LNCAP (cell line): ENCODE measurements around the gene MAPRE3.

Experiments used
- TF ChIP-seq, protein P1 (sequence below): fragments of 450-650 bp; IDR thresholded peaks from 2 replicates; pipeline ENCODE4 v1.5.1; 2017; ENCODE audit warnings: mild to moderate bottlenecking

MAPRE3 gene

DNA sequence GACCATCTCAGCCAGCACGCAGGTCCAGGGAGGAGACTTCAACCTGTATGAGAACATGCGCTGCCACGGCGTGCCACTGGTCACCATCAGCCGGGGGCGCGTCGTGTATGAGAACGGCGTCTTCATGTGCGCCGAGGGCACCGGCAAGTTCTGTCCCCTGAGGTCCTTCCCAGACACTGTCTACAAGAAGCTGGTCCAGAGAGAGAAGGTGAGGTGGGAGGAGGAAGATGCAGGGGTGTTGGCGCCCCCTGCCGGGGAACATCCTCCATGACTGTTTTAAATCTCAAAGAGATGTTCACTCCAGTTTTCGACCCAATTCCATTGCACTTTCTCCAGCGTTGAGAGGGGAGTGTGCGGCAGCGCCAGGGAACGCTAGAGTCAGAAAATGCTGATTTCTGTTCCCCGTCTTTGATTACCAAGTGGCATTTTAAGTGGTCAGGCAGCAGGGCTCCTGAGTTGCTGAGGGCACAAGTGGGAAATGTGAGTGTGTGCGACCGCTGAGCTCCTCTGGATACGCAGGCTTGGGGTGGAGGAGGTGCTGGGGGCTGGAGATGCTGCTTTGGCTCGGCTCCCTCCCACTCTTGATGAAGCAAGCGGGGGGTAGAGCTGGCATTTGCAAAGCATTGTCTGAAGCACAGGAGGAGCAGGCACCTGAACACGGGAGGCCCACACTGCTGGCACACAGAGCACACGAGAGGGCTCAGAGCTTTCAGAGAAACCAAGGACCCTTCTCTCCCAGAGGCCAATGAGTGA lies 27.7 kb upstream of the MAPRE3 start:
- TF ChIP-seq, protein P1, sequence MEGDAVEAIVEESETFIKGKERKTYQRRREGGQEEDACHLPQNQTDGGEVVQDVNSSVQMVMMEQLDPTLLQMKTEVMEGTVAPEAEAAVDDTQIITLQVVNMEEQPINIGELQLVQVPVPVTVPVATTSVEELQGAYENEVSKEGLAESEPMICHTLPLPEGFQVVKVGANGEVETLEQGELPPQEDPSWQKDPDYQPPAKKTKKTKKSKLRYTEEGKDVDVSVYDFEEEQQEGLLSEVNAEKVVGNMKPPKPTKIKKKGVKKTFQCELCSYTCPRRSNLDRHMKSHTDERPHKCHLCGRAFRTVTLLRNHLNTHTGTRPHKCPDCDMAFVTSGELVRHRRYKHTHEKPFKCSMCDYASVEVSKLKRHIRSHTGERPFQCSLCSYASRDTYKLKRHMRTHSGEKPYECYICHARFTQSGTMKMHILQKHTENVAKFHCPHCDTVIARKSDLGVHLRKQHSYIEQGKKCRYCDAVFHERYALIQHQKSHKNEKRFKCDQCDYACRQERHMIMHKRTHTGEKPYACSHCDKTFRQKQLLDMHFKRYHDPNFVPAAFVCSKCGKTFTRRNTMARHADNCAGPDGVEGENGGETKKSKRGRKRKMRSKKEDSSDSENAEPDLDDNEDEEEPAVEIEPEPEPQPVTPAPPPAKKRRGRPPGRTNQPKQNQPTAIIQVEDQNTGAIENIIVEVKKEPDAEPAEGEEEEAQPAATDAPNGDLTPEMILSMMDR, result peak; percentile 68

DNA sequence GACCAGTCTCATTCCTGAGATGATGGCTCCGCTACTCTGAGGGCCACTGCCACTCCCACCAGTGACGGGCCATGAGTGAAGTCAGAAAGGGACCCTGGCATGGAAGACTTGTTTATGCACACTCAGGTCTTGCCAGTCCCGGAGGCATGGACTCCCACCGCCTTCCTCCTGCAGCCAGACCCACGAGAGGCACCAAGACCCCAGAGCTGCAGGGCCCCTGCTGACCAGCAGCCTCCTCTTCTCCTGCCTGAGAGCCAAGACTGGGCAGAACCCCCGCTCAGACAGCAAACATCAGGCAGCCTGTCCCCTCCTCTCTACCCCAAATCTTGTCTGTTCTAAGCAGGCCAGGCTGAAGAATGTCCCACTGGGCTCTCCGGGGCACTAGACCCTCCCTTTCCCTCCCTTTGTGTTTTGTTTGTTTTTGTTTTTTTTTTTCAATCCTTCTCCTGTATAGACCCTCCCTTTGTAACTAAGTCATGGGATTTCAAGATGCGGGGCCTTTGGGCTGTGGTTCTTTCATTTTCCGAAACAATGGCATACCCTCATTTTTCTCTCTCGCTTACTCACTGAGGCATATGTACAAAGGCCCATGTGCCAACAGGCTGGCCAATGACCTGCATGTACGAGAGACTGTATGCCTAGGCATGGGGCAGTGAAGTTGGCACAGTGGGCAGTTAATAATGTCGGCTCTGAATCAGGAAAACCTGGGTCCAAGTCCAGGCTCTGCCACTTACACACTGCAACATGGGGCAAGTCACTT lies 24.3 kb upstream of the MAPRE3 start:
- TF ChIP-seq, protein P1, result no peak

DNA sequence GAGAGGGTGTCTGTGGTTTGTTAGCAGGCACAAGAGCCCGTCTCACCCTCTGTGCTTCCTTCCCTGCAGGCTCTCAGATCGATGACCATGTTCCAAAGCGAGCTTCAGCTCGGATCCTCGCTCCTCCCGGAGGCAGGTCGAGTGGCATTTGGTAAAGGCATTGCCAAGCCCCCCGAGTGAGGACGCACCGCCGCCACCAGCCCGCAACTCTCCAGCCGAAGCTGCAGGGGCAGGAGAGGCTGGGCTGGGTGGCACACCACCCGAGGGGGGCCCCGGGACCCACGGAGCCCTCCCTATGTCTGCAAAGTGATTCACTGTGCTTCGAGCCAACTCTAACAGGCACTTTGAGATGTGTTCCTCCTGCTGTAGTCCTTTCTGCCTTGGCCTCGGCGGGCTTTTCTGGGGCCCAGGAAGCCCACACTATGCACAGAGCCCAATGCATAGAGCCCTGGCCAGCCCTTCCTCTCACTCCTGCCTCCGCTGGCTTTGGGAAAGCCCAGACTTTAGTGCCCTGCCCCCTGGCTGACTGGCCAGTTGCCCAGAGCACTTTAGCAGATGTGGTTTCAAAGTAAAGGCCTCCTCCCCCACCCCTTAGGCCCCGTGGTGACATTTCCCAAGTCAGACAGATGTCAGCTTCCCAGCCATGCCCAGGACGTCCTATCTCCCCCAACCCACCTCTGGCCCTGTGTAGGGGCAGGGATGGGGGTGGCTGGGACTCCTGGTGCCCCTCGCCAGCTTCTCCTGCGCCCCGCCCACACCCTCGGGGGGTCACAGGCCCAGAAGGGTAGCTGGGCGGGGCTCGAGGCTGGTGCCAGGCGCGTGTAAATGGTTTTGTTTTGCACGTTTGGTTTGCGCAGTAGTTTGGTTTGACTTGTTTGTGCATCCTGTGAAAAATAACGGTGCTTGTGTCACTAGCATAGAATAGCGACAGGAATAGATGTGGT lies 23.3 kb upstream of the MAPRE3 start:
- TF ChIP-seq, protein P1, result no peak

DNA sequence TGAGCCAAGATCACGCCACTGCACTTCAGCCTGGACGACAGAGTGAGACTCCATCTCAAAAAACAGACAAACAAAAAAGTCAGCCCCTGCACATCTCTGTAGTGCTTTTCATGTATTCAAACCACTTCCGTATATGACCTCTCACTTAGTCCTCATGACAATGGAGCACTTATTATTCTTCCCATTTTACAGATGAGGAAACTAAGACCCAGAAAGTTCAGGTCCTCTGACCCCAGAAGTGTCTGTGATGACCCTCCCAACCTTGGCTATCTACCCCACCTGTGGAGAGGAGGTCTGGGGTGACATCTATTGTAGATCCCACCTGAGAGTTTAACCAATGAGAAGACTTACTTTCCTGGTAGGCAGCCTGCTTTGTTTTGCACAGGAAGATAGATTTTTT lies 21.6 kb upstream of the MAPRE3 start:
- TF ChIP-seq, protein P1, result no peak

DNA sequence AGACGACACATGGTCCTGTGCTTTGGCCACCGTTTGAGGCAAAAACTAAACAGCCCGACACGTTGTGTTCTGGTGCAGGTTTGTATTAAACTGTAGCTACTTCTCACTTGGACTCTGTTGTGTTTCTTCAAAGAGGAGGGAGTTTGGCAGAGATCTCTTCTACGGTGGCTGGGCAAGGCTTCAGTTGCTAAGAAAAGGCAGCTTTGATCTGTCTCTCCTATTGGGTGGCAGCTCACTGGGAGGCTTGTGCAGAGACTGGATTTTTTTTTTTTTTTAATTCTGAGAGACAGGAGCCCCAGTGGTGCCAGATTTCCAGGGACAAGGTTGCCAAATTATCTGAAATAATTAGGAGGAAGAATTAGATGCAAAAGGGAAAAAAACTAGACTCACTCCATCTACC lies 20.2 kb upstream of the MAPRE3 start:
- TF ChIP-seq, protein P1, result no peak

DNA sequence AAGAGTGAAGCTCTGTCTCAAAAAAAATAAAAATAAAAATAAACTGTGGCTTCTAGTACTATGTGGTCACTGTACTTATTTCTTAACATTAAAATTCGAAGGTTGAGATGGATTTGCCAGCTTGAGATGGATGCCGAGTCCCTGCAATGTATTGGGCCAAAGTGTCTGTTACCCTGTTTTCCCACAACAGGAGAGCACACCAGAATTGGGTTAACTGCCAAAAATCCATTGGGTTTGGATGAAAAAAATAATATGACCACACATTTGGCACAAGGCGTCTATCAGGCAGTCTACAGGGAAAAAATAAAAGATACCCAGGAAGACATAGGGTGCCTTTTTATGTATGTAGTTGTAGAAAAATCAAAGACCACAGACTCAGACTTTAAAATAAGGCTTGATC lies 19.2 kb upstream of the MAPRE3 start:
- TF ChIP-seq, protein P1, result no peak

DNA sequence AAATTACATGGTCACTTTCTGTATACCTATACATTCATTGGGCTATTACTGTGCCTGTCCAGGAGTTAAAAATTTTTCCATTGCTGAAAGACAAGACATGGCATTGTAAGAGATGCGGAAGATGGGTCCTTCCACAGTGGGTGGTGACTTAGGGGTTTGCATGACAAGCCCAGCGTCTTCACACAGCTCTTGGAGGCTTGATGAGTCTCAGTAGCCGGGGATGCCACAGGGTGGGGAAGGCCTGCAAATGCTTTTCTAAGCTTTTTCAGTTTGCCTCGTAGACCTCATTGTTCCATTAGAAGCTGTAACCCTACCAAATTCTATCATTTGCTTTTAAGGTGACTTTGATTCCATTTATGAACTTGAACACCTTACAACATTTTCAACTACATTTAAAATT lies 18.1 kb upstream of the MAPRE3 start:
- TF ChIP-seq, protein P1, result no peak
